Transverse colon (tissue), 4 donors: ENCODE measurements around the gene AHNAK2.
A peak's percentile ranks its signal among the peaks of the same experiment; 100 is the strongest.

Experiments used
- CTCF ChIP-seq, 5 experiments: fragments of 200-600 bp in 3 of 5; fragments of 450-650 bp in 2 of 5; sonication (generic) in 3 of 5; IDR thresholded peaks; 1 replicate in 2 of 5; 2 replicates in 3 of 5; pipeline ENCODE4 v1.5.1; 2016 to 2017; ENCODE audit warnings: antibody characterized with exemption in 5 of 5, inconsistent platforms in 3 of 5, mild to moderate bottlenecking in 2 of 5, moderate library complexity in 1 of 5
- EP300 ChIP-seq: sonication (generic); formaldehyde crosslinking; IDR thresholded peaks from one replicate; pipeline ENCODE4 v1.6.1; 2017; ENCODE audit warnings: antibody characterized with exemption, low read depth
- POLR2A ChIP-seq: fragments of 450-650 bp; IDR thresholded peaks from one replicate; pipeline ENCODE4 v1.6.1; 2016; ENCODE audit warnings: antibody characterized with exemption, mild to moderate bottlenecking, moderate library complexity
- POLR2AphosphoS5 ChIP-seq, 3 donors: sonication (generic); formaldehyde crosslinking; IDR thresholded peaks; one replicate each; pipeline ENCODE4 v1.6.1; 2016; ENCODE audit warnings: antibody characterized with exemption in 3 of 3

- TF ChIP-seq CTCF (IDR thresholded peaks at IDR 0.05), result no peak
- peak in 2 of 3 donors; percentile 54 to 79 for TF ChIP-seq POLR2AphosphoS5 (IDR thresholded peaks at IDR 0.05)
- TF ChIP-seq POLR2A, result no peak
- peak; percentile 75 for TF ChIP-seq EP300
Measured at GRCh38 chr14:104979758-104980610, 1.8 kb upstream of the AHNAK2 start.
